Fibroblast of skin of right biceps (primary cell): ENCODE data around the gene RABGGTA.
"Not testable (repeated sequence)": the region's sequence is repeated elsewhere in the genome, so short reads cannot be mapped to it uniquely, and the experiment has no call there.

Source experiments
- DNase-seq: peaks from one replicate; pipeline ENCODE4 v3.0.0-alpha.2; 2013

Gene RABGGTA

GRCh38 chr14:24238123-24238522 lies 33.3 kb downstream of the RABGGTA start:
- no peak for DNase-seq

- DNase-seq, result no peak
Observed at GRCh38 chr14:24237463-24237955, 33.9 kb downstream of the RABGGTA start.

DNA sequence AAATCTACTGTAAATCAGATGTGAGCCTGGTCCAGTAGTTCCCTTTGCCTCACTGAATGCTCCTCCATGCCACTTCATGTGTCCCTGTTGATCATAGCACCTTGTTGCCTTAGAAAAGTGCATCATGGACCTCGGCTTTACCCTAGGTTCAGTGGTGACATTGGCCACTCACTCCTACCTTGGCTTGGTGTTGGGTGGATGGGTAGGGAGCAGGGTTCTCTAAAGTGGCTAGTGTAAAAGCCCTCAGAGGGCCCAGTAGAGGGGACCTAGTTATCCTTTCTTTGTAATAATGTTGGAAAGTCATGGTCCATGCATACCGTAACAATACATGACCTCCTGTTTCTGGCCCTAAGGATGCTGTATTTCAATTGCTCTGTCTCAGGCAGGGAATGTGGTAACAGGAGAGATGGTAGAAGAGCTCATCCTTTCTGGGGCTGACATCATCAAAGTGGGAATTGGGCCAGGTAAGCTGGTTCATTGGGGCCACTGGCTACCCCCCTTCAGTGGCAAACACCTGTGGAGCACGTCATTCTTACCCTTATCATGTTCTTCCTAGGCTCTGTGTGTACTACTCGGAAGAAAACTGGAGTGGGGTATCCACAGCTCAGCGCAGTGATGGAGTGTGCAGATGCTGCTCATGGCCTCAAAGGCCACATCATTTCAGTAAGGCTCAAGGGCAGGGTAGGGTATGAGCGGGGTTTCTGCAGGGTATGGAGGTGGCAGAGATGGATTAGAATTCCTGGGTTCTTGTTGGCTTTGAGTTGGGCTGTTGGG lies 34.5 kb downstream of the RABGGTA start:
- no peak for DNase-seq

DNA sequence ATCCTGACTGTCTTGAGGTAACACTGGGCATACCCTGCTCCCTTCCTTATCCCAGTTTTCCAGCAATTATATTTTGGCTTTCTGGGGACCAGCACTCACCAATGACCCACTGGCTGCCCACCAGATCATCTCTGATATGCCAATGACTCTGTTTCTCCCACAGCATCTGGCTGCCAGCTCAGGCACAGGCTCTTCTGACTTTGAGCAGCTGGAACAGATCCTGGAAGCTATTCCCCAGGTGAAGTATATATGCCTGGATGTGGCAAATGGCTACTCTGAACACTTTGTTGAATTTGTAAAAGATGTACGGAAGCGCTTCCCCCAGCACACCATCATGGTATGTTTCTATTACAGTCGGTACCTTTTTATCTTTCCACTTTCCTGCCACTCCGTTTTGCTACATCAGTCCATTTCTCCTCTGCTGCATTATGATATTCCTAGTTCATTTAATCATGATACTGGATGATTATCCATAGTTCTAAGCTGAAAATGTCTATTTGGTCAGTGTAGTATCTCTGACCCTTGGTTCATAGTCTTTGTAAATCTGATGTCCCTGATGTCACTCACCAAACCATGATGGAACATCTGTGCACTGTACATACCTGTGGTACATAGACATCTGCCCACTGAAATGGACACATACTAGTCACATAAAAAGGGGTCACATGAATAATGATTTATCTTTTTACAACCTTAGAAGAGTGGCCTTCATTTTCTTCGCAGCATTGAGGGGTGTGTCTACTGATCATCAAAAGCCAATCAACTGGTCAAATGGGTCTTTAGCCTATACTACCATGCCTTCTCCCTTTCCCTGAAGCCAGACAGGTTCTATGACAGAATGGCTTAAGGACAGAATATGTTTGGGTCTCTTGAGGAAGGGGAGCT lies 35.4 kb downstream of the RABGGTA start:
- no peak for DNase-seq

GRCh38 chr14:24234095-24235005 lies 37.0 kb downstream of the RABGGTA start:
- no peak for DNase-seq

DNA sequence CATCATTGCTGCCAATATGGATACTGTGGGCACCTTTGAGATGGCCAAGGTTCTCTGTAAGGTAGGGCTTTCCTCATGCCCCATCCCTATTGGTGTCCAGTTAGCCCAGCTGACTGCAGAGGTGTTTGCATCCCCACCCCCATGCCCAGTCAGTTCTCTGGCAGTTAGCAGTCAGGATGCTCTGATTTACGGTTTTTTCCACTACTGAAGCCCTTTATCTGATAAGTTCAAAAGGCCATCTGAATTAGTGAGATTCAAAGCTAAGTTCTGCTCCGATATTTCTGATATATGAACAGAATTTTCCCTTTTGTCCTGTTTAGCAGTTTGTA lies 37.9 kb downstream of the RABGGTA start:
- DNase-seq, result no peak

GRCh38 chr14:24232645-24233537 lies 38.5 kb downstream of the RABGGTA start, which contains the start of gene GMPR2:
TSS of gene GMPR2 (plus strand) at chr14:24232929. CDS start at chr14:24233254, 325 bp downstream.
- no peak for DNase-seq

GRCh38 chr14:24232121-24232644 lies 39.2 kb downstream of the RABGGTA start, which contains the start of gene NEDD8:
TSS of gene NEDD8 (minus strand) at chr14:24232367. CDS start at chr14:24232267, 100 bp downstream.
- DNase-seq, result peak; percentile 98

- DNase-seq, result no peak
Observed at GRCh38 chr14:24231263-24232120, 39.9 kb downstream of the RABGGTA start.

- DNase-seq, result no peak
Observed at GRCh38 chr14:24228902-24229301, 42.5 kb downstream of the RABGGTA start.

GRCh38 chr14:24226473-24226872 lies 44.9 kb downstream of the RABGGTA start:
- no peak for DNase-seq

DNA sequence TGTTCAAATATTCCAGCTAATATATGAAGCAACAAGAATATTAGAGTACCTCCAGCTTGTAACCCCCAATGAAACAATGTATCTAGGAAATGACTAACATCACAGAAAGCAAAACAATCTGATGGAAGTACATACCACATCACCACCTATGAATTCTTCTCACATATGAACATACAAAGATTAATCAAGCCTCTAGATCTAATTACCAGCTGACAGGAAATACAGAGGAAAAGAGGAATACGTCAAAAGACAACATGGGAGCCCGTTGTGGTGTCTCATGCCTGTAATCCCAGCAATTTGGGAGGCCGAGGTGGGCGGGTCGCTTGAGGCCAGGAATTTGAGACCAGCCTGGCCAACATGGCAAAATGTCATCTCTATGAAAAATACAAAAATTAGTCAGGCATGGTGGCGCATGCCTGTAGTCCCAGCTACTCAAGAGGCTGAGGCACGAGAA lies 46.8 kb downstream of the RABGGTA start:
- peak; percentile 92 for DNase-seq

DNA sequence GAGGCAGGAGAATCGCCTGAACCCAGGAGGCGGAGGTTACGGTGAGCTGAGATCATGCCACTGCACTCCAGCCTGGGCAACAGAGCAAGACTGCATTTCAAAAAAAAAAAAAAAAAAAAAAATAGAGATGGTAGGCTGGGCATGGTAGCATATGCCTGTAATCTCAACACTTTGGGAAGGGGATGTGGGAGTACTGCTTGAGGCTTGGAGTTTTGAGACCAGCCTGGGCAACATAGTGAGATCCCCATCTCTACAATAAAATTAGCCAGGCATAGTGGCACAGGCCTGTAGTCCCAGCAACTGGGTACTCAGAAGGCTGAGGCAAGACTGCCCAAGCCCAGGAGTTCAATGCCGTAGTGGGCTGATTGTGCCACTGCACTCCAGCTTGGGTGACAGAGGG lies 48.4 kb downstream of the RABGGTA start:
- not testable (repeated sequence) for DNase-seq

GRCh38 chr14:24219521-24219920 lies 51.9 kb downstream of the RABGGTA start:
- DNase-seq, result no peak

GRCh38 chr14:24219080-24219479 lies 52.3 kb downstream of the RABGGTA start:
- DNase-seq, result no peak

- DNase-seq, result not testable (repeated sequence)
Observed at GRCh38 chr14:24216876-24217275, 54.5 kb downstream of the RABGGTA start.

DNA sequence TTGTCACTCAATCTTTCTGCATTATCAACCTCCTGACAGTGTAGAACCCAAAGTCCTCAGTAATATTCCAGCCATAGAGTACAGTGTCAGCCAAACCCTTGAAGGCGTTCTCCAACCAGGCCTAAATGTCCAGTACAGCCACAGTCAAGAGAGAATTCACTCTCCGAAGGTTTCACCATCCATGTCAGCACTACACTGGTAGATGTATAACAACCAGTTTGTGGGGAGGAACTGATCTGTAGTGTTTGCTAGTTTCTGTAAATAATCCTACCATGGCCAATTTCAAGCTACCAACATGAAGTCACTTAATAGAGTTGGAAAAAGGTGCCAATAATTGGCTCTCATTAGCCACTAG lies 55.1 kb downstream of the RABGGTA start:
- DNase-seq, result no peak
